ENCODE results near the gene ZBBX. TPM values are rescaled to one million over a fixed set of nuclear protein-coding genes. Genes with fewer than 3 reads are reported as not detected.

ZBBX gene
- total and polyA plus RNA-seq, 10 of the 15 experiments (the other 5 are each of a cell fraction or from before 2014, with no cell fraction given): 0.01 to 0.34 (median 0.17) TPM; not detected in 6

GRCh38 chr3:167346171-167346570, 33.9 kb downstream of the ZBBX start (continued):
- TF ChIP-seq, protein P1, sequence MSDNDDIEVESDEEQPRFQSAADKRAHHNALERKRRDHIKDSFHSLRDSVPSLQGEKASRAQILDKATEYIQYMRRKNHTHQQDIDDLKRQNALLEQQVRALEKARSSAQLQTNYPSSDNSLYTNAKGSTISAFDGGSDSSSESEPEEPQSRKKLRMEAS (IDR thresholded peaks at IDR 0.05; ENCODE audit: low read depth, low read length): no peak
- TF ChIP-seq SMC3 (IDR thresholded peaks at IDR 0.05; ENCODE audit: borderline replicate concordance, low read length) (no peak), REST (IDR thresholded peaks at IDR 0.05; ENCODE audit: low read depth, low read length) (no peak), NFXL1 (IDR thresholded peaks at IDR 0.05; ENCODE audit: borderline replicate concordance) (no peak), POU2F2 (IDR thresholded peaks at IDR 0.05; ENCODE audit: borderline replicate concordance, low read depth, low read length) (no peak), CBFB (IDR thresholded peaks at IDR 0.05; ENCODE audit: low read depth) (no peak), NRF1 (conservative IDR thresholded peaks at IDR 0.05; ENCODE audit: low read depth, low read length) (no peak), ZNF217 (IDR thresholded peaks at IDR 0.05) (no peak), CEBPB (IDR thresholded peaks at IDR 0.05; ENCODE audit: borderline replicate concordance in 1 of 2, low read depth in 2 of 2, low read length in 2 of 2) (no peak), ZNF24 (IDR thresholded peaks at IDR 0.05) (no peak)
